ENCODE data around the gene PTGDR2.

DNA sequence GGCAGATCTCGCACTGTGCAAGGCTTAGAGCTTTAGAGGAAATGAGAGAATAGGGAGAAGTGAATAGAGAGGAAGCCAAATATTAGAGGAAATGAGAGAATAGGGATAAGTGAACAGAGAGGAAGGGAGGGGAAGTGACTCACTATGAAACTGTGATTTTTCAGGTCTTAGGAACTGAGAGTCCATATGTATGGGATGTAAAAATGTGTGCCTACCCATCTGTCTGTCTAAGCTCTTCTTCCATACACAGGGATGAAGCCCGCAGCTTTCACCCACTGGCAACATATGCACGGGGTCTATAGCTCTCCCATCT, 20.3 kb downstream of the PTGDR2 start:
- TF ChIP-seq EZH2 (IDR thresholded peaks at IDR 0.05; ENCODE audit: insufficient read depth, poor library complexity, severe bottlenecking), result no peak
- no peak for TF ChIP-seq EZH2phosphoT487 (IDR thresholded peaks at IDR 0.05; ENCODE audit: insufficient read depth, low read depth)

Data from GM23248 (cell line).